Lung (tissue), 12 donors: ENCODE measurements around the gene DNAJB5. TPM values are rescaled to one million over a fixed set of nuclear protein-coding genes. Genes with fewer than 3 reads are reported as not detected.

Source experiments
- ATAC-seq: fragments of 200-7000 bp; cut with Tn5 transposase; one replicate; pipeline ENCODE4 v1.9.1; 2020; ENCODE audit warnings: moderate number of reproducible peaks; ENCODE audit not compliant: insufficient read depth, low FRiP score
- DNase-seq, 3 donors: peaks; one replicate each; pipeline ENCODE4 v3.0.0-alpha.2; 2013 to 2017
- H3K27ac ChIP-seq, 2 donors: one replicate each; pipeline ENCODE4 v1.5.1; 2013; ENCODE audit warnings: mild to moderate bottlenecking in 2 of 2, moderate library complexity in 2 of 2, control low read depth in 1 of 2, inconsistent platforms in 1 of 2, low read depth in 1 of 2, low read length in 1 of 2
- H3K27me3 ChIP-seq, 3 donors: one replicate each; pipeline ENCODE4 v1.5.1; 2013; ENCODE audit warnings: low read length in 2 of 3; ENCODE audit not compliant: control insufficient read depth in 3 of 3, insufficient read depth in 3 of 3
- H3K36me3 ChIP-seq, 4 donors: one replicate each; pipeline ENCODE4 v1.5.1; 2013; ENCODE audit warnings: low read length in 4 of 4, mild to moderate bottlenecking in 1 of 4, moderate library complexity in 1 of 4; ENCODE audit not compliant: control insufficient read depth in 4 of 4, insufficient read depth in 4 of 4
- H3K4me1 ChIP-seq, 5 donors: one replicate each; pipeline ENCODE4 v1.5.1; 2013; ENCODE audit warnings: low read length in 5 of 5, mild to moderate bottlenecking in 2 of 5, moderate library complexity in 1 of 5; ENCODE audit not compliant: control insufficient read depth in 5 of 5, insufficient read depth in 5 of 5
- H3K4me3 ChIP-seq: one replicate; pipeline ENCODE4 v1.5.1; 2013; ENCODE audit warnings: mild to moderate bottlenecking, control low read depth, moderate library complexity
- H3K9ac ChIP-seq, 2 donors: one replicate each; pipeline ENCODE4 v1.5.1; 2013; ENCODE audit warnings: low read length in 2 of 2, control low read depth in 1 of 2; ENCODE audit not compliant: insufficient read depth in 1 of 2
- H3K9me3 ChIP-seq, 4 donors: one replicate each; pipeline ENCODE4 v1.5.1; 2013; ENCODE audit warnings: low read length in 3 of 4, mild to moderate bottlenecking in 1 of 4, moderate library complexity in 1 of 4; ENCODE audit not compliant: control insufficient read depth in 4 of 4, insufficient read depth in 3 of 4
- WGBS, 2 donors: extraction: QIAGEN DNeasy Blood & Tissue Kit; methylation state at CpG; one replicate each; pipeline ENCODE4 v1.1.7; 2013; 5-methylcytosine and 5-hydroxymethylcytosine counted together
- polyA plus RNA-seq, 2 donors: library from polyadenylated mRNA; stranded (reverse); fragments of 200-250 nt; gene quantifications; one replicate each; pipeline ENCODE4 v1.2.1, GENCODE V29; 2013
- total RNA-seq, 2 donors: library from RNA; depleted of rRNA in 1 of 2; stranded (reverse); fragments of >200 nt in 1 of 2; gene quantifications; one replicate each; pipeline ENCODE4 v1.2.1, GENCODE V29; 2014 to 2021
- TF ChIP-seq, protein P1 (sequence below): IDR thresholded peaks from 2 replicates; pipeline ENCODE4 v1.5.1; 2012; ENCODE audit warnings: mild to moderate bottlenecking; ENCODE audit errors: control extremely low read depth, extremely low read depth
- donor health status: control.
- donor health status: control.
- donor health status: Bipolar disorder and iron deficiency.
- donor health status: healthy.
- donor health status: DM: yes; HTN: yes; CAD: no.

The DNAJB5 gene
- total and polyA plus RNA-seq, 4 donors: 4.5 to 10.3 (median 6.9) TPM

DNA sequence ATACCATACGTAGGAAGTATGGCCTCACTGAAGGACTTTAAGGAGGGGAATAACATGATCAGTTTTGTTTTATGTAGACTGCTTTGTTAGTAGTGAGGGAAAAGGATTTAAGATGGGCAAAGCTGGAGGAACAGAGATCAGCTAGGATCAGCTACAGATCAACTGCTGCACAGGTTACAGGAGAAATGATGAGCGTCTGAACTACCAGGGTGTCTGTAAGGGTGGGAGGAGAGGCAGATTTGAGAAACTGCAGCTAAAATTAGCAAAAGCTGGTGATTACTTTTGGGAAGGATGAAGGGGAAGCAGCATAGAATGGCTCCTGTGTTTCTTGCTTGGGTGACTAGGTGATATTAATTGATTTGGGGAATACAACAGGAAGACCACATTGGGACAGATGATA is 43.6 kb downstream of the DNAJB5 start:
- TF ChIP-seq, protein P1, sequence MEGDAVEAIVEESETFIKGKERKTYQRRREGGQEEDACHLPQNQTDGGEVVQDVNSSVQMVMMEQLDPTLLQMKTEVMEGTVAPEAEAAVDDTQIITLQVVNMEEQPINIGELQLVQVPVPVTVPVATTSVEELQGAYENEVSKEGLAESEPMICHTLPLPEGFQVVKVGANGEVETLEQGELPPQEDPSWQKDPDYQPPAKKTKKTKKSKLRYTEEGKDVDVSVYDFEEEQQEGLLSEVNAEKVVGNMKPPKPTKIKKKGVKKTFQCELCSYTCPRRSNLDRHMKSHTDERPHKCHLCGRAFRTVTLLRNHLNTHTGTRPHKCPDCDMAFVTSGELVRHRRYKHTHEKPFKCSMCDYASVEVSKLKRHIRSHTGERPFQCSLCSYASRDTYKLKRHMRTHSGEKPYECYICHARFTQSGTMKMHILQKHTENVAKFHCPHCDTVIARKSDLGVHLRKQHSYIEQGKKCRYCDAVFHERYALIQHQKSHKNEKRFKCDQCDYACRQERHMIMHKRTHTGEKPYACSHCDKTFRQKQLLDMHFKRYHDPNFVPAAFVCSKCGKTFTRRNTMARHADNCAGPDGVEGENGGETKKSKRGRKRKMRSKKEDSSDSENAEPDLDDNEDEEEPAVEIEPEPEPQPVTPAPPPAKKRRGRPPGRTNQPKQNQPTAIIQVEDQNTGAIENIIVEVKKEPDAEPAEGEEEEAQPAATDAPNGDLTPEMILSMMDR: no peak
- DNase-seq (no peak), ATAC-seq (no peak)
- Histone ChIP-seq H3K27ac (no peak overlapping the region), H3K4me3 (no peak overlapping the region), H3K9ac (no peak overlapping the region), H3K27me3 (no peaks in the 10 kb centered on the region), H3K4me1 (peaks cover 0 to 11% (median 2%) of the 10 kb centered on the region in 5 donors), H3K9me3 (no peaks in the 10 kb centered on the region), H3K36me3 (peaks cover 0 to 4% (median 1%) of the 10 kb centered on the region in 4 donors)
- WGBS, 2 donors: 95 to 97% methylated on average over 2 of the region's 2 CpGs

DNA sequence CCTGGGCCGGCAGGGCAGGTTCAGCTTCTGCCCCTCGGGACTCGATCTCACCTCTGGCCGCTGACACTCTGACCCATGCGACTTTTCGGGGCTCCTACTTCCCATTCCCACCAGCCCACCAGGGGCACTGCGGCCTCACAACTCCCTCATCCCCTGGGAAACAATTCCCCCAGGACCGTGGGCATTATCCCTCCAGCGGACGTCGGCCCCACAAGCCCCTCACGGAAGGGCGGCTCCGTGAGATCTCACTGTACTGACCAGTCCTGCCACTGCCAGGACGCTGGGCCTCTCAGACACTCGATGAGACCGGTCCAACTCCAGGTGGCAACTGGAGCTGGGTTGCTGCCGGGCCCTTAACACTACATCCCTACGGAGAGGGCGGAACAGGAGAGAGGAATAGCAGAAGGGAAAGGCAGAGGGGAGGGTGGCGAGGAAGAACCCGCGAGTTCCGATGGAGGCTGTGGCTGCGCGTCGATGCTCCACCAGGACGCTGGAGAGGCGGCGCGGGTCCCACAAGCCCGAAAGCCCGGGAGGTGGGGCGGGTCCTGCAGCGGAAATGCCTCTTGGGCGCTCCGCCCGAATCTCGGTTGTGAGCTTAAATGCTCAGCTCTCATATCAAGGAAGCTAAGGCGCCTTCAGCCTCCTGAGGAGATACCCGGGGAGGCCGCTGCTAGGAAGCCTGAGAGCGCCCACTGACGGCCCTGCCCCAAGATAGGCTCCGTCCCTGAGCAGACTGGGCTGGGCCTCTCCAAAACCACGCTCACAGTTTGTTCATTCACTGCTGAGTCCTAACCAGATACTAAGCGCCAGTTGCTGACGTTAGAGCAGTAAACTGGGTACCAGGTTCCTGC is 46.5 kb downstream of the DNAJB5 start:
- DNase-seq (peak; percentile 78 to 85 (median 81)), ATAC-seq (peak; percentile 50)
- Histone ChIP-seq H3K27ac (no peak overlapping the region), H3K4me1 (peaks cover 0 to 11% (median 0%) of the 10 kb centered on the region in 5 donors), H3K27me3 (no peaks in the 10 kb centered on the region), H3K9ac (peak overlapping the region; percentile 16 to 67), H3K36me3 (peaks cover 0 to 4% (median under 1%) of the 10 kb centered on the region in 4 donors), H3K4me3 (no peak overlapping the region), H3K9me3 (no peaks in the 10 kb centered on the region)
- WGBS, 2 donors: 33 to 34% methylated on average over 48 of the region's 48 CpGs
- TF ChIP-seq, protein P1: no peak

DNA sequence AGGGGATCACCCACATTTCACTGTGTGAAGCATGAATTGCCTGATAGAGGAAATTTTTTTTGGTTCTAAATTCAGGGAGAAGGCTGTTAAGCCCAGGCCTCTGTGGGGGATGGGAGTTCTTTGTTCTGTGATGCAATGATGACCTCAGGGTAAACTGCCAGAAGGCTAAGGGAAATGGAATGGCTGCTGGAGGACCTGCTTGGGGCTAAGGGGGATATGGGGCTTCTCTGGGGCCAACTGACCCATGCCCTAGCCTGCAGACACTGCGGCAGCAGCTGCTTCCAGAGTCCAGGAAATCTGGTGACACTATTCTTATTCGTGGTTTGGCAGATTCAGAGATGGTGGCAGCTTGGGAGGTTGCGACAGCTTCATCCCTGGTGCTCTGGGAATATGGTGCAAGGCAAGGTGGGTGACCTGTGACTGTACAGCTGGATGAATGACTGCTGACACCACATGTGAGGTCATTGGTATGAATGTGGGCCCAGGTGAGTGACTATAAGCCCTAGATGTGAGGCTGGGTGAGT is 52.6 kb downstream of the DNAJB5 start:
- TF ChIP-seq, protein P1: no peak
- Histone ChIP-seq H3K9me3 (no peaks in the 10 kb centered on the region), H3K4me3 (no peak overlapping the region), H3K27me3 (no peaks in the 10 kb centered on the region), H3K4me1 (peaks cover 0 to 1% (median 0%) of the 10 kb centered on the region in 5 donors), H3K36me3 (peaks cover 0 to 33% (median 4%) of the 10 kb centered on the region in 4 donors), H3K9ac (no peak overlapping the region), H3K27ac (no peak overlapping the region)
- ATAC-seq: no peak
- 55 to 79% methylated on average over 3 of the region's 3 CpGs for WGBS, 2 donors
- peak in 2 of 3 donors; percentile 16 to 22 for DNase-seq
